Measurements from ENCODE around the gene MPZL3. TPM values are rescaled to one million over a fixed set of nuclear protein-coding genes. Genes with fewer than 3 reads are reported as not detected.

MPZL3 gene
- total RNA-seq, 1 experiment from 2014 or later: 8.7 TPM

DNA sequence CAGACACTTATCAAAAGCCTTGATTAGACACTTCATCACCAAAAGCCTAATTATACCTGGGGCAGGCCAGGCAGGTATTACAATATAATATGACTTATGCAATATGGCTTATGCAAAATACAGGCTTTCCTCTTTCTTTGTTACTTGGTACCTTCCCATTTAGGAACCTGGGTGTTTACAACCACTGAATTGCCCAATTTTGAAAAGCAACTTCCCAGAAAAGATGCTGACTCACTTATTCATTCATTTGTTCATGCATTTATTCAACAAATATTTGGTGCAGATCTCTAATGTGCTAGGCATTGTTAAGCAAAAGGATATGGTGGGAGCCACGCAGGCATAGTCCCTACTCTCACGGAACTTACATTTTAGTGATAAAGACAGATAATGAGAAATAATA lies 13.7 kb downstream of the MPZL3 start:
- DNase-seq (ENCODE audit: low read depth, low spot score) (no peak), ATAC-seq (no peak)
- Histone ChIP-seq H3K79me2 (ENCODE audit: insufficient read depth, low read length) (no peaks in the 10 kb centered on the region), H3K4me3 (replicated peaks in 1 of 2; ENCODE audit: low read depth in 1 of 2, low read length in 2 of 2) (no peak overlapping the region), H3K4me2 (ENCODE audit: low read length) (no peak overlapping the region), H3K4me1 (ENCODE audit: control insufficient read depth in 1 of 2, insufficient read depth in 2 of 2, low read length in 2 of 2) (peaks cover 33 to 40% of the 10 kb centered on the region in 2 experiments), H3K27me3 (ENCODE audit: insufficient read depth, low read length) (no peaks in the 10 kb centered on the region), H3K36me3 (ENCODE audit: control insufficient read depth in 1 of 2, insufficient read depth in 2 of 2, low read length in 2 of 2) (no peaks in the 10 kb centered on the region), H3K9ac (ENCODE audit: low read length) (no peak overlapping the region), H3K9me2 (ENCODE audit: insufficient read depth) (no peaks in the 10 kb centered on the region), H3K27ac (ENCODE audit: low read depth, low read length) (no peak overlapping the region), H2AFZ (ENCODE audit: low read depth, low read length, poor library complexity, severe bottlenecking) (no peak overlapping the region), H3K9me3 (ENCODE audit: control insufficient read depth in 1 of 2, insufficient read depth in 1 of 2, low read depth in 1 of 2, low read length in 2 of 2) (no peaks in the 10 kb centered on the region), H4K20me1 (ENCODE audit: insufficient read depth) (no peaks in the 10 kb centered on the region)
- intact Hi-C loops (cut with micrococcal nuclease): no loop called here
- ChIA-PET RAD21 (ENCODE audit: low non-redundant PET in 1 of 2, low total read pairs in 2 of 2, uncharacterized antibody in 2 of 2, unreplicated experiment in 2 of 2) (no interaction called here), POLR2A (no interaction called here), CTCF (no interaction called here)
- BruUV-seq (replicated peaks): no TSS peak
- TF ChIP-seq SP1 (IDR thresholded peaks at IDR 0.05; ENCODE audit: low read depth) (no peak), ZNF274 (IDR thresholded peaks at IDR 0.05; ENCODE audit: low read depth, low read length) (no peak), YY1 (IDR thresholded peaks at IDR 0.05; ENCODE audit: extremely low read depth, insufficient replicate concordance, low read depth, low read length) (no peak), JUND (IDR thresholded peaks at IDR 0.05) (no peak)
- TF ChIP-seq, protein P1, sequence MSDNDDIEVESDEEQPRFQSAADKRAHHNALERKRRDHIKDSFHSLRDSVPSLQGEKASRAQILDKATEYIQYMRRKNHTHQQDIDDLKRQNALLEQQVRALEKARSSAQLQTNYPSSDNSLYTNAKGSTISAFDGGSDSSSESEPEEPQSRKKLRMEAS (IDR thresholded peaks at IDR 0.05): no peak

DNA sequence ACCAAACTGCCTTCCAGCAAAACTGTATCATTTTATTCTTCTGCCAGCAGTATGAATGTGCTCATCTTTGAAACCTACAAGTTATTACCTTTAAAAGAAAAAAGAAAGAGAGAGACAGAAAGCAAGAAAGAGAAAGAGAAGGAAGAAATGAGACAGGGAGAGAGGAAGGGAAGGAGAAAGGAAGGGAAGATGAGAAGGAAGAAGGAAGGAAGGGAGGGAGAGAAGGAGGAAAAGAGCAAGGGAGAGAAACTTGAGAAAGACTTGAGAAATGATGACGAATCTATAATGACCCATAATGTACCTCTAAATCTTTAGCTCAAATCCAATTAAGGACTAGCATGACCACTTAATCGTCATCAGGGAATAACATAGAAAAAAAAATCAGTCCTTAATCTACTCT lies 16.0 kb downstream of the MPZL3 start:
- CTCF ChIA-PET: interaction anchor here (1.1 kb wide), 1 partner anchor 38 kb away, joined by 3 read pairs; no protein-coding TSS in a partner anchor
- Histone ChIP-seq H3K4me1 (ENCODE audit: control insufficient read depth in 1 of 2, insufficient read depth in 2 of 2, low read length in 2 of 2) (peaks cover 33 to 35% of the 10 kb centered on the region in 2 experiments), H3K9me3 (ENCODE audit: control insufficient read depth in 1 of 2, insufficient read depth in 1 of 2, low read depth in 1 of 2, low read length in 2 of 2) (no peaks in the 10 kb centered on the region), H2AFZ (ENCODE audit: low read depth, low read length, poor library complexity, severe bottlenecking) (no peak overlapping the region), H3K9ac (ENCODE audit: low read length) (no peak overlapping the region), H3K9me2 (ENCODE audit: insufficient read depth) (no peaks in the 10 kb centered on the region), H3K27ac (ENCODE audit: low read depth, low read length) (no peak overlapping the region), H3K27me3 (ENCODE audit: insufficient read depth, low read length) (no peaks in the 10 kb centered on the region), H3K4me3 (replicated peaks in 1 of 2; ENCODE audit: low read depth in 1 of 2, low read length in 2 of 2) (no peak overlapping the region), H4K20me1 (ENCODE audit: insufficient read depth) (no peaks in the 10 kb centered on the region), H3K4me2 (ENCODE audit: low read length) (no peak overlapping the region), H3K36me3 (ENCODE audit: control insufficient read depth in 1 of 2, insufficient read depth in 2 of 2, low read length in 2 of 2) (no peaks in the 10 kb centered on the region), H3K79me2 (ENCODE audit: insufficient read depth, low read length) (no peaks in the 10 kb centered on the region)
- intact Hi-C loops (cut with micrococcal nuclease): no loop called here
- POLR2A ChIA-PET: no interaction called here
- DNase-seq (ENCODE audit: low read depth, low spot score): no peak
- ATAC-seq: no peak
- no TSS peak for BruUV-seq (replicated peaks)
- RAD21 ChIA-PET (ENCODE audit: low non-redundant PET in 1 of 2, low total read pairs in 2 of 2, uncharacterized antibody in 2 of 2, unreplicated experiment in 2 of 2): no interaction called here
- TF ChIP-seq EZH2 (IDR thresholded peaks at IDR 0.05) (no peak), POLR2A (IDR thresholded peaks at IDR 0.05; ENCODE audit: borderline replicate concordance, extremely low read depth, insufficient read depth, insufficient read length) (no peak), SP1 (IDR thresholded peaks at IDR 0.05; ENCODE audit: low read depth) (no peak), ZFX (IDR thresholded peaks at IDR 0.05) (no peak), ZNF274 (IDR thresholded peaks at IDR 0.05; ENCODE audit: low read depth, low read length) (no peak), YY1 (IDR thresholded peaks at IDR 0.05; ENCODE audit: extremely low read depth, insufficient replicate concordance, low read depth, low read length) (no peak), EZH2phosphoT487 (IDR thresholded peaks at IDR 0.05; ENCODE audit: borderline replicate concordance) (no peak), JUND (IDR thresholded peaks at IDR 0.05) (no peak), EGR1 (IDR thresholded peaks at IDR 0.05; ENCODE audit: low read depth) (no peak), SIN3A (IDR thresholded peaks at IDR 0.05; ENCODE audit: low read depth) (no peak)
- TF ChIP-seq, protein P2, sequence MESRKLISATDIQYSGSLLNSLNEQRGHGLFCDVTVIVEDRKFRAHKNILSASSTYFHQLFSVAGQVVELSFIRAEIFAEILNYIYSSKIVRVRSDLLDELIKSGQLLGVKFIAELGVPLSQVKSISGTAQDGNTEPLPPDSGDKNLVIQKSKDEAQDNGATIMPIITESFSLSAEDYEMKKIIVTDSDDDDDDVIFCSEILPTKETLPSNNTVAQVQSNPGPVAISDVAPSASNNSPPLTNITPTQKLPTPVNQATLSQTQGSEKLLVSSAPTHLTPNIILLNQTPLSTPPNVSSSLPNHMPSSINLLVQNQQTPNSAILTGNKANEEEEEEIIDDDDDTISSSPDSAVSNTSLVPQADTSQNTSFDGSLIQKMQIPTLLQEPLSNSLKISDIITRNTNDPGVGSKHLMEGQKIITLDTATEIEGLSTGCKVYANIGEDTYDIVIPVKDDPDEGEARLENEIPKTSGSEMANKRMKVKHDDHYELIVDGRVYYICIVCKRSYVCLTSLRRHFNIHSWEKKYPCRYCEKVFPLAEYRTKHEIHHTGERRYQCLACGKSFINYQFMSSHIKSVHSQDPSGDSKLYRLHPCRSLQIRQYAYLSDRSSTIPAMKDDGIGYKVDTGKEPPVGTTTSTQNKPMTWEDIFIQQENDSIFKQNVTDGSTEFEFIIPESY (IDR thresholded peaks at IDR 0.05; ENCODE audit: extremely low read depth, insufficient replicate concordance, low read length): no peak
- TF ChIP-seq, protein P3, sequence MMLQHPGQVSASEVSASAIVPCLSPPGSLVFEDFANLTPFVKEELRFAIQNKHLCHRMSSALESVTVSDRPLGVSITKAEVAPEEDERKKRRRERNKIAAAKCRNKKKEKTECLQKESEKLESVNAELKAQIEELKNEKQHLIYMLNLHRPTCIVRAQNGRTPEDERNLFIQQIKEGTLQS (IDR thresholded peaks at IDR 0.05): no peak
- TF ChIP-seq, protein P4, sequence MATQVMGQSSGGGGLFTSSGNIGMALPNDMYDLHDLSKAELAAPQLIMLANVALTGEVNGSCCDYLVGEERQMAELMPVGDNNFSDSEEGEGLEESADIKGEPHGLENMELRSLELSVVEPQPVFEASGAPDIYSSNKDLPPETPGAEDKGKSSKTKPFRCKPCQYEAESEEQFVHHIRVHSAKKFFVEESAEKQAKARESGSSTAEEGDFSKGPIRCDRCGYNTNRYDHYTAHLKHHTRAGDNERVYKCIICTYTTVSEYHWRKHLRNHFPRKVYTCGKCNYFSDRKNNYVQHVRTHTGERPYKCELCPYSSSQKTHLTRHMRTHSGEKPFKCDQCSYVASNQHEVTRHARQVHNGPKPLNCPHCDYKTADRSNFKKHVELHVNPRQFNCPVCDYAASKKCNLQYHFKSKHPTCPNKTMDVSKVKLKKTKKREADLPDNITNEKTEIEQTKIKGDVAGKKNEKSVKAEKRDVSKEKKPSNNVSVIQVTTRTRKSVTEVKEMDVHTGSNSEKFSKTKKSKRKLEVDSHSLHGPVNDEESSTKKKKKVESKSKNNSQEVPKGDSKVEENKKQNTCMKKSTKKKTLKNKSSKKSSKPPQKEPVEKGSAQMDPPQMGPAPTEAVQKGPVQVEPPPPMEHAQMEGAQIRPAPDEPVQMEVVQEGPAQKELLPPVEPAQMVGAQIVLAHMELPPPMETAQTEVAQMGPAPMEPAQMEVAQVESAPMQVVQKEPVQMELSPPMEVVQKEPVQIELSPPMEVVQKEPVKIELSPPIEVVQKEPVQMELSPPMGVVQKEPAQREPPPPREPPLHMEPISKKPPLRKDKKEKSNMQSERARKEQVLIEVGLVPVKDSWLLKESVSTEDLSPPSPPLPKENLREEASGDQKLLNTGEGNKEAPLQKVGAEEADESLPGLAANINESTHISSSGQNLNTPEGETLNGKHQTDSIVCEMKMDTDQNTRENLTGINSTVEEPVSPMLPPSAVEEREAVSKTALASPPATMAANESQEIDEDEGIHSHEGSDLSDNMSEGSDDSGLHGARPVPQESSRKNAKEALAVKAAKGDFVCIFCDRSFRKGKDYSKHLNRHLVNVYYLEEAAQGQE (IDR thresholded peaks at IDR 0.05; ENCODE audit: low read depth): no peak
- TF ChIP-seq, protein P1 (IDR thresholded peaks at IDR 0.05): no peak
